ENCODE data around the gene SPRING1.
"Not testable (repeated sequence)": the region's sequence is repeated elsewhere in the genome, so short reads cannot be mapped to it uniquely, and the experiment has no call there.

The SPRING1 gene

DNA sequence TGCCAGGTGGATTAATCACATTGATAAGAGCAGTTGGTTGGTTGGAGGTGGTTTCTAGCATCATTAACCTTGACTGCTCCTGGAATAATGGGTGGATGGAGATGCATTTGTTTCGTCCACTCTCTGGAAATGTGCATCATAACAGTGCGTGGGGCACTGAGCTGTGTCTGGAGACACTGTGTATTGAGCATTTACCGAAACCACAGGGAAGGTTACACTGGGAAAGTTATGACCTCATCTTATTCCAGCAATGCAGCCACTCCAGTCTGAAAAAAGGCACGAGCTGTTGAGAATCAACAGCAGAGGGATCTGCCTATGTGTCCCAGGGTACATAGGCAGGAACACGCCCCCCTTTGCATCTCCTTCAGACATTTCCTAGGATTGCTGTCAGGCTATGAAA is 27.4 kb upstream of the SPRING1 start:
- Histone ChIP-seq H3K36me3 (ENCODE audit: insufficient read depth, low read length) (no peaks in the 10 kb centered on the region), H3K9ac (ENCODE audit: low read length) (no peak overlapping the region), H3K27ac (ENCODE audit: low read depth, low read length) (no peak overlapping the region), H3K4me1 (ENCODE audit: insufficient read depth, low read length) (no peaks in the 10 kb centered on the region), H3K9me3 (ENCODE audit: low read length) (no peaks in the 10 kb centered on the region), H3K27me3 (ENCODE audit: control insufficient read depth in 1 of 2, insufficient read depth in 2 of 2, low read length in 2 of 2) (no peaks in the 10 kb centered on the region), H3K4me3 (ENCODE audit: low read depth in 1 of 2, low read length in 2 of 2) (no peak overlapping the region)

DNA sequence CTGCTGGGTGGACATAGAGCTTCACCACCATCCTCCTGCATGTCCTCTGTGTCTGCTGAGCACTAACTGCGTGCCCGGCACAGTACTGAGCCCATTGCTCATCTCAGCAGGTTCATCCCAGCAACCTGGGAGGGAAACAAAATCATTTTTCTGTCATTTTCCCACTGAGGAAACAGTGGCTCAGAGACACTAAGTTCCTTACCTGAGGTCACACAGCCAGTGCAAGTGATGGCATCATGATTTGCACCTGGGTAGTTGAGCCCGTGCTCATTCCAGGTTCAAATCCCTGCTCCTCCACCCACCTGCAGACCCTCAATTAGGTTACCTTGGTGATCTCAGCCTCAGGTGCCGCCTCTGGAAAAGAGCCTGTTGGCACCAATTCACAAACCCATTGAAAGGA is 23.6 kb upstream of the SPRING1 start:
- Histone ChIP-seq H3K4me3 (ENCODE audit: low read depth in 1 of 2, low read length in 2 of 2) (no peak overlapping the region), H3K9ac (ENCODE audit: low read length) (no peak overlapping the region), H3K4me1 (ENCODE audit: insufficient read depth, low read length) (no peaks in the 10 kb centered on the region), H3K9me3 (ENCODE audit: low read length) (no peaks in the 10 kb centered on the region), H3K36me3 (ENCODE audit: insufficient read depth, low read length) (no peaks in the 10 kb centered on the region), H3K27me3 (ENCODE audit: control insufficient read depth in 1 of 2, insufficient read depth in 2 of 2, low read length in 2 of 2) (no peaks in the 10 kb centered on the region), H3K27ac (ENCODE audit: low read depth, low read length) (no peak overlapping the region)

- H3K4me3 ChIP-seq (ENCODE audit: low read depth in 1 of 2, low read length in 2 of 2): no peak overlapping the region
- no peaks in the 10 kb centered on the region for H3K27me3 ChIP-seq (ENCODE audit: control insufficient read depth in 1 of 2, insufficient read depth in 2 of 2, low read length in 2 of 2)
- H3K27ac ChIP-seq (ENCODE audit: low read depth, low read length): no peak overlapping the region
- no peak overlapping the region for H3K9ac ChIP-seq (ENCODE audit: low read length)
- no peaks in the 10 kb centered on the region for H3K9me3 ChIP-seq (ENCODE audit: low read length)
- H3K4me1 ChIP-seq (ENCODE audit: insufficient read depth, low read length): no peaks in the 10 kb centered on the region
- no peaks in the 10 kb centered on the region for H3K36me3 ChIP-seq (ENCODE audit: insufficient read depth, low read length)
These were observed 22.8 kb upstream of the SPRING1 start for GRCh38 chr12:116760622-116761020.

GRCh38 chr12:116759783-116760621 is 22.1 kb upstream of the SPRING1 start:
- no peaks in the 10 kb centered on the region for H3K9me3 ChIP-seq (ENCODE audit: low read length)
- H3K36me3 ChIP-seq (ENCODE audit: insufficient read depth, low read length): no peaks in the 10 kb centered on the region
- no peak overlapping the region for H3K27ac ChIP-seq (ENCODE audit: low read depth, low read length)
- H3K9ac ChIP-seq (ENCODE audit: low read length): no peak overlapping the region
- H3K4me3 ChIP-seq (ENCODE audit: low read depth in 1 of 2, low read length in 2 of 2): no peak overlapping the region
- H3K27me3 ChIP-seq (ENCODE audit: control insufficient read depth in 1 of 2, insufficient read depth in 2 of 2, low read length in 2 of 2): no peaks in the 10 kb centered on the region
- no peaks in the 10 kb centered on the region for H3K4me1 ChIP-seq (ENCODE audit: insufficient read depth, low read length)

DNA sequence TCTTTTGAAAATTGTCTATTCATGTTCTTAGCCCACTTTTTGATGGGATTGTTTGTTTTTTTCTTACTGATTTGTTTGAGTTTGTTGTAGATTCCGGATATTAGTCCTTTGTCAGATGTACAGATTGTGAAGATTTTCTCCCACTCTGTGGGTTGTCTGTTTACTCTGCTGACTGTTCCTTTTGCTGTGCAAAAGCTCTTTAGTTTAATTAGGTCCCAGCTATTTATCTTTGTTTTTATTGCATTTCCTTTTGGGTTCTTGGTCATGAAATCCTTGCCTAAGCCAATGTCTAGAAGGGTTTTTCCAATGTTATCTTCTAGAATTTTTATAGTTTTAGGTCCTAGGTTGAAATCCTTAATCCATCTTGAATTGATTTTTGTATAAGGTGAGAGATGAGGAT is 16.9 kb upstream of the SPRING1 start:
- not testable (repeated sequence) for H3K9me3 ChIP-seq (ENCODE audit: low read length); H3K27me3 ChIP-seq (ENCODE audit: control insufficient read depth in 1 of 2, insufficient read depth in 2 of 2, low read length in 2 of 2); H3K36me3 ChIP-seq (ENCODE audit: insufficient read depth, low read length); H3K4me3 ChIP-seq (ENCODE audit: low read depth in 1 of 2, low read length in 2 of 2); H3K27ac ChIP-seq (ENCODE audit: low read depth, low read length); H3K4me1 ChIP-seq (ENCODE audit: insufficient read depth, low read length); H3K9ac ChIP-seq (ENCODE audit: low read length)

GRCh38 chr12:116754097-116754496 is 16.2 kb upstream of the SPRING1 start:
- not testable (repeated sequence) for H3K4me1 ChIP-seq (ENCODE audit: insufficient read depth, low read length); H3K4me3 ChIP-seq (ENCODE audit: low read depth in 1 of 2, low read length in 2 of 2); H3K36me3 ChIP-seq (ENCODE audit: insufficient read depth, low read length); H3K27ac ChIP-seq (ENCODE audit: low read depth, low read length); H3K27me3 ChIP-seq (ENCODE audit: control insufficient read depth in 1 of 2, insufficient read depth in 2 of 2, low read length in 2 of 2); H3K9ac ChIP-seq (ENCODE audit: low read length); H3K9me3 ChIP-seq (ENCODE audit: low read length)

DNA sequence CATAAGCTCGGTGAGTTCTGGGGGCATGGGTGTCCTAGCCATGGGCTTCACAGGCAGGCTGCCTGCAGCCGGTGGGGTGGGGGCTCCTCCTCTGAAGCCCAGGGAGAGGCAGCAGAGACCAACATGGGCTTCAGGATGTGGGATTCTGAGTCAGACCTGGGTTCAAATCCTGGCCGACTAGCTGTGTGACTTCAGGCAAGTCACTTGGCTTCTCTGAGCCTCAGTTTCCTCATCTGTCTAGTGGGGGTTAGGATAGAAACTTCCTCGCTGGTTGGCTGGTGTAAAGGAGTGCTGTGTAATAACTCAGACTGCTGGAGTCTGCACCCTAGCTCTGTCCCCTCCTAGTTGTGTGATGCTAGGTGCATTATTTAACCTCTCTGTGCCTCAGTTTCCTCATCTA is 12.4 kb upstream of the SPRING1 start:
- H3K27me3 ChIP-seq (ENCODE audit: control insufficient read depth in 1 of 2, insufficient read depth in 2 of 2, low read length in 2 of 2): no peaks in the 10 kb centered on the region
- no peaks in the 10 kb centered on the region for H3K9me3 ChIP-seq (ENCODE audit: low read length)
- H3K4me1 ChIP-seq (ENCODE audit: insufficient read depth, low read length): no peaks in the 10 kb centered on the region
- no peak overlapping the region for H3K27ac ChIP-seq (ENCODE audit: low read depth, low read length)
- no peak overlapping the region for H3K9ac ChIP-seq (ENCODE audit: low read length)
- no peak overlapping the region for H3K4me3 ChIP-seq (ENCODE audit: low read depth in 1 of 2, low read length in 2 of 2)
- H3K36me3 ChIP-seq (ENCODE audit: insufficient read depth, low read length): no peaks in the 10 kb centered on the region

DNA sequence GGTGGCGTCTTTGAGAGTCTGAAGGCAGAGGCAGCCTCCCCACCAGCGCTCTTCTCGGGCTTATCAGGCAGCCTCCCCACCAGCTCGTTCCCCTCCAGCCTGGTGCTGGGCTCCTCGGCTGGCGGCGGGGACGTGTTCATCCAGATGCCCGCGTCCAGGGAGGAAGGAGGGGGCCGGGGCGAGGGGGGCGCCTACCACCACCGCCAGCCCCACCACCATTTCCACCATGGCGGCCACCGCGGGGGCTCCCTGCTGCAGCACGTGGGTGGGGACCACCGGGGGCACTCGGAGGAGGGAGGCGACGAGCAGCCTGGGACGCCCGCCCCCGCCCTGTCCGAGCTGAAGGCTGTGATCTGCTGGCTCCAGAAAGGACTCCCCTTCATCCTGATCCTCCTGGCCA is 12.0 kb upstream of the SPRING1 start:
- no peaks in the 10 kb centered on the region for H3K36me3 ChIP-seq (ENCODE audit: insufficient read depth, low read length)
- H3K4me3 ChIP-seq (ENCODE audit: low read depth in 1 of 2, low read length in 2 of 2): no peak overlapping the region
- no peak overlapping the region for H3K9ac ChIP-seq (ENCODE audit: low read length)
- no peak overlapping the region for H3K27ac ChIP-seq (ENCODE audit: low read depth, low read length)
- H3K27me3 ChIP-seq (ENCODE audit: control insufficient read depth in 1 of 2, insufficient read depth in 2 of 2, low read length in 2 of 2): no peaks in the 10 kb centered on the region
- no peaks in the 10 kb centered on the region for H3K4me1 ChIP-seq (ENCODE audit: insufficient read depth, low read length)
- no peaks in the 10 kb centered on the region for H3K9me3 ChIP-seq (ENCODE audit: low read length)

GRCh38 chr12:116745554-116745953 is 7.7 kb upstream of the SPRING1 start:
- Histone ChIP-seq H3K36me3 (ENCODE audit: insufficient read depth, low read length) (no peaks in the 10 kb centered on the region), H3K4me3 (ENCODE audit: low read depth in 1 of 2, low read length in 2 of 2) (no peak overlapping the region), H3K9me3 (ENCODE audit: low read length) (no peaks in the 10 kb centered on the region), H3K27me3 (ENCODE audit: control insufficient read depth in 1 of 2, insufficient read depth in 2 of 2, low read length in 2 of 2) (no peaks in the 10 kb centered on the region), H3K4me1 (ENCODE audit: insufficient read depth, low read length) (no peaks in the 10 kb centered on the region), H3K27ac (ENCODE audit: low read depth, low read length) (no peak overlapping the region), H3K9ac (ENCODE audit: low read length) (no peak overlapping the region)

DNA sequence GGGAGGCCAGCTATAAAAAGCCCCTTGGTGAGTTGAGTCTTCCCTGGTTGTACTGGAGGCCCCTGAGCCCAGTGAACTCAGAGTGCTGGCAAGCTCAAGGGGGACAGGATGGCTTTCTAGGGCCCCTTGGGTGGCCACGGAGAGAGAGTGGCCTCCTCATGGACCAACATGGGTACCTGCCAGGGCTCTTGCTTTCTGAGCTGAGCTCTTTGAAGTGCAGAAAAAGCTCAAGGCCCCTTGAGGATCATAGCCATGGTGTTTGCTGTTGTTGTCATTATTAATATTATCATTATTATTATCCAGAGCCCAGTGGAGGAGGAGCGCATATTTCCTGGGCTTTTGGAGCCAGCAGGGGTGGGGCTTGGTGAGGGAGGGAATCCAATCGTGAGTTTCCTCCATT is 6.9 kb upstream of the SPRING1 start:
- no peak overlapping the region for H3K27ac ChIP-seq (ENCODE audit: low read depth, low read length)
- no peaks in the 10 kb centered on the region for H3K36me3 ChIP-seq (ENCODE audit: insufficient read depth, low read length)
- no peaks in the 10 kb centered on the region for H3K4me1 ChIP-seq (ENCODE audit: insufficient read depth, low read length)
- H3K27me3 ChIP-seq (ENCODE audit: control insufficient read depth in 1 of 2, insufficient read depth in 2 of 2, low read length in 2 of 2): no peaks in the 10 kb centered on the region
- H3K4me3 ChIP-seq (ENCODE audit: low read depth in 1 of 2, low read length in 2 of 2): no peak overlapping the region
- H3K9ac ChIP-seq (ENCODE audit: low read length): no peak overlapping the region
- no peaks in the 10 kb centered on the region for H3K9me3 ChIP-seq (ENCODE audit: low read length)

- H3K9ac ChIP-seq (ENCODE audit: low read length); H3K9me3 ChIP-seq (ENCODE audit: low read length); H3K4me1 ChIP-seq (ENCODE audit: insufficient read depth, low read length); H3K27me3 ChIP-seq (ENCODE audit: control insufficient read depth in 1 of 2, insufficient read depth in 2 of 2, low read length in 2 of 2); H3K4me3 ChIP-seq (ENCODE audit: low read depth in 1 of 2, low read length in 2 of 2); H3K27ac ChIP-seq (ENCODE audit: low read depth, low read length); H3K36me3 ChIP-seq (ENCODE audit: insufficient read depth, low read length): not testable (repeated sequence)
These were observed 4.9 kb upstream of the SPRING1 start for GRCh38 chr12:116742787-116743186.

DNA sequence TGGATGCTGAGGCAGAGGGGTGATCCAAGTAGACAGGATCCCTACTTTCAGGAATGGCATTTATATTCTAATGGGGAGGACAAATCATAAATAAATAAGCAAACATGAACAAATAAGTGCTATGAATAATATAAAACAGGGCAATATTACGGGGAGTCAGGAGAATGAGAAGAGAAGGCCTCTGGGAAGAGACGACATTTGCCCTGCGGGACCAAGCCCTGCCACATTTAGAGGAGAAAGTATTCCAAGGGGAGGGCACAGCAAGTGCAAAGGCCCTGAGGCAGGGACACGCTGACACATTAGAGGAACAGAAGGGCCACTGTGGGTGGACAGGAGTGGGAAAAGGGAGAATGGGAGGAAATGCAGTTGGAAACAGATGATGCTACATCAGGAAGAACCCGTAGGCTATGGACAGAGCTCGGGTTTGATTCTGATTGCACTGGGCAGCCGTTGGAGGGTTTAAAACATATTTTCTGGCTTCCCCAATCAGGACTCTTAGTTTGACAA is 1.6 kb upstream of the SPRING1 start:
- H3K36me3 ChIP-seq (ENCODE audit: insufficient read depth, low read length): peaks cover 7% of the 10 kb centered on the region

More for the DNA sequence above, 1.6 kb upstream of the SPRING1 start:
- Histone ChIP-seq H3K4me1 (ENCODE audit: insufficient read depth, low read length) (peaks cover 9% of the 10 kb centered on the region), H3K9ac (ENCODE audit: low read length) (no peak overlapping the region), H3K27me3 (ENCODE audit: control insufficient read depth in 1 of 2, insufficient read depth in 2 of 2, low read length in 2 of 2) (no peaks in the 10 kb centered on the region), H3K9me3 (ENCODE audit: low read length) (no peaks in the 10 kb centered on the region), H3K27ac (ENCODE audit: low read depth, low read length) (no peak overlapping the region), H3K4me3 (ENCODE audit: low read depth in 1 of 2, low read length in 2 of 2) (no peak overlapping the region)
